ENCODE measurements around the gene TST. TPM values are rescaled to one million over a fixed set of nuclear protein-coding genes. Genes with fewer than 3 reads are reported as not detected.
"Not testable (repeated sequence)": the region's sequence is repeated elsewhere in the genome, so short reads cannot be mapped to it uniquely, and the experiment has no call there.

TST gene
- total RNA-seq, 1 donor from 2014 or later: 5.5 TPM

DNA sequence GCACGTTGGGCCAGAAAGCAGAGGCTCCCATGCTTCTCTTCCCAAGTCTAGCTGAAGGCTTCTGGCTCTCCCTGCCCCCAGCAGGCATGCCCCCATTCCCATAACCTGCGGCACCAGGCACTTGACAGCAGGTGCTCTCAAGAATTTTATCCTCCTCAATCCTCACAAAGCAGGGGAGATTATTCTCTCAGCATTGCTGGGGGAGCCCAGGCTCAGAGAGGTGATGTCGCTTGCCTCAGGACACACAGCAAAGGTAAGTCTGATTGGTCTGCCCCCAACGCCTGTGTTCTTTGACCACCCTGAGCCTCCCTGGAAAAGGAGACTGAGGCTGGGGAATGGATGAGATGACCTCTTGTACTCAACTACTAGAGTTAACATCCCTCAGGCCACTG is 4.8 kb downstream of the TST start:
- DNase-seq: no peak

DNA sequence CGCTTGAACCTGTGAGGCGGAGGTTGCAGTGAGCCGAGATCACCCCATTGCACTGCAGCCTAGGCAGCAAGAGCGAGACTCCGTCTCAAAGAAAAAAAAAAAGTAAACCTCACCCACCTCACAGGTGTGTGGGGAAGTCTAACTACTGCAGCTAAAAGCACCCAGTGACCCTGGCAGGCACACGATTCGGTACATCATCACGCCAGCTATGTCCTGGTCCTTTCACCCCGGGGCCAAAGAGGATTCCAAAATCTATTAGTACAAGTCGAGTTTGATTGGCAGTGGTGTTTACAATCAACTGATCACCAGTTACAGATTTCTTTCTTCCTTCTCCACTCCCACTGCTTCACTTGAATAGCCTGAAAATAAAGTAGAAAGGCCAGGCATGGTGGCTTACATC is 6.3 kb downstream of the TST start:
- DNase-seq: no peak

DNA sequence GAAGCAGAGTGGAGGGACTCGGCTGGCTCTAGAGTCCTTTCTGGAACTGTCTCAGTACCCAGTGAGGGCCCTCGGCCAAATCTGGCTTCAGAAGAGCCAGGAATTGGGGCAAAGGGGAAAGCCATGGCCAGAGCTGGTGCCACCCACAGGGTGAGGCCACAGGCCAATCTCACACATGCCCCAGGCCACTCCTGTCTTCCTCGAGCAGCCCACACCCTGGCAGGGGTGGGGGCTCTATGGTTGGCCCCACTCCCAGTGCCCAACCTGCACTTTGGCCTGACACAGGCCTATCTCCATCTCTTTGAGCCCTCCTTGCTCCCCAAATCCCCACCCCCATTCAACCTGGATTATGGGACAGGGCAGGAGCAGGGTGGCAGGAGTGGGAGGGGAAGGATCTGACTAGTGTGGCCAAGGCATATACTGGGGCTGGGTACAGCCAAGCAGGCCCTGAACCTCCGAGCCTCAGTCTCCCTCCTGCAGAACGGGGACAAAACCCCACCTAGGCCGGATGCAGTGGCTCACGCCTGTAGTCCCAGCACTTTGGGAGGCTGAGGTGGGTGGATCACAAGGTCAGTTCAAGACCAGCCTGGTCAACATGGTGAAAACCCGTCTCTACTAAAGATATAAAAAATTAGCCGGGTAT is 6.9 kb downstream of the TST start:
- DNase-seq: no peak

DNA sequence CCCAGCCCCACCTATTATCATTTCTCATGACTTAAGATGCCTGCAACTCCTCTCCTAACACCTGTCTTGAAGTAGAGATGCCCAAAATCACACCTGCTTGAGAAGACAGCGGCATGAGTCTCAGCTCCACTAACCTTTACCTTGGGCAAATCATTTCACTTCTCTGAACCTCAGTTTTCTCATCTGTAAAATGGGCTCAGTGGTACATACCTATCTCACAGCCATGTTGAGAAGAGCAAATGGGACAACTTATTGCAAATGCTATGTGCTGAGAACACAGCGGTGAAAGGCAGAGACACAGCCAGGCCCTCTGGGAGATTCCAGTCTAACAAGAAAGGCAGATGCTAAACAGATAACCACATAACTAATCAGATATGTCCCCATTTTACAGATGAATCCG is 7.8 kb downstream of the TST start:
- DNase-seq: no peak

DNA sequence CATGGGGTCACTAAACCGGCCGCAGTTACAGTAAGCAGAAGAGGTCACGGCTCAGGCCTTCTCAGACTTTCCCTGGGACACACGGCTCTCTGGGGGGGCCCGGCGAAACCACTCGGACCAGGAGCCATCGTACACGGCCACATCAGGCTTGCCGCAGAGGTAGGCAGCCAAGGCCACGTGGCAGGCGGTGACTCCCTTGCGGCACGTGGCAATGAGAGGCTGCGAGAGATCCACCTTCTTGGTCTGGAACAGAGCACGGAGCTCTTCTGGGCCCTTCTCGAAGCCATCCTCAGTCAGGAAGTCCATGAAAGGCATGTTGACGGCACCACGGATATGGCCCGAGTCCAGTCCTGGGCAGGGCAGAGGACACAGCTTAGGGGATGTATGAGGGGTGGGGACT is 8.3 kb downstream of the TST start:
- no peak for DNase-seq

DNA sequence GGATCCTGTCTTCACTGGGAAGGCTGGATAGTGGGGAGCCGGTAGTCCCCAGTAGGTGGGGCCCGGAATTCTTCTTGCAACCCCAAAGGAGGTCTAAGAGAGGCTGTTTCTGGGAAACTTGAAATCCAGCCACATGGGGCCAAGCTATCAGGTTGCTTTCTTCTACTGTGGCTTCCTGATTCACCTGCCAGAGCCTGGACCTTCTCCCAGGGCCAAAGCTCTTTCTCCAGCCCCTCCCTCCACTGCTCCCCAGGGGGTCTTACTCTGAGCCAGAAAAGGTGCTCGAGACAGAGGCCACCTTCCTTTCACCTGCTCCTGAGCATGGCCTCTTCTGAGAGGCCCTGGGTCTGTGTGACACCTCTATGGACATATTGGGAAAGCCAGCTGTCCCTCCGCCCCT is 9.1 kb downstream of the TST start:
- DNase-seq: no peak

DNA sequence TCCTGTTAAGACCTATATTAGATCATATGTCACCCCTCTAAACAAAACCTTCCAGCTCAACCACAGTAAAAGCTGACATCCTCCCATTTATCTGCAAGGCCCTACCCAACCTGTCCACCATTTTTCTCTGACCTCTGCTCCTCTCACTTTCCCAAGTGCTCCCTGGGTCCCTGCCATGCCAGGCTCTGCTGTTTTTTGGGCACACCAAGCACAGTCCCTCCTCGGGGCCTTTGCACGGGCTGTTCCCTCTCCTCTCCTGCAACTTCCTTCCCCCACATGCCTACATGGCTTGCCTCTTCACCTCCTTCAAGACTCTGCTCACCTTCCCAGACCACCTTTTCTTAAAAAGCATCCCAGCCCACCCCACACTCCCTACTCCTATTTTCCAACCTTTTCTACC is 9.8 kb downstream of the TST start:
- no peak for DNase-seq

DNA sequence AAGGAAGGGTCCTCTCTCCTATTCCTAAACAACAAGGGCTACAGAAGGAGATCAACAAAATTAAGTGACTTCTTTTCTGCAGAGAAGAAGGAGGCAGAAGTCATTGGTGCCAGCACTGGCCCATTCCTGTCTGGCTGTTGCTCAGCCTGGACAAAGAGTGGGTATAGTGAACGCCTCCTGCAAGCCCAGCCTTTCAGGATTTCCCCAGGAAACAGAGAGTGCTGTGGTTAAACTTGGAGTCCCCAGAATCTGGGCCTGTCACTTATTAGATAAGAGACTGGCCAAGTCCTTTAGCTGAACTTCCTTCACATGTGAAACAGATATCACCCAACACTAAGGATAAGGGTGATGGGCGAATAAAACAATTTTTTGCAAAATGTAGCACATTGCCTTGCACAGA is 10.9 kb downstream of the TST start:
- no peak for DNase-seq

DNA sequence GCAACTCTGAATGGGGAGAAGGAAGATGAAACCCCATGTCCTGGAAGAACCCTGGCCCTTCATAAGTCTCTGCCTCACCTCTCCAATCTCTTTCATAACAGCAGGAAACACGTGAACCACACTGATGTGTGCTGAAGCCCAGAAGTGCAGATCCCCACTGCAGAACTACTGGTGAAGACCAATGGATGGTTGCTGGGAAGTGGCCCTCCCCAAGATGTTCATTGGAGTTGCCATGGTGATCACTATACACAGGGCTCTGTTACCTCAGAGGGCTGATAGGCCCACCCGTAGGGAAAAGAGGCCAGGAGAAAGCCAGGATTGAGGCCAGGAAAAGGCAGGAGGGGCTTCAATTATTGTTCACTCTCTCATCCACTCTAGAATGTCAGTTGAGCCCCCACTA is 11.6 kb downstream of the TST start:
- no peak for DNase-seq

DNA sequence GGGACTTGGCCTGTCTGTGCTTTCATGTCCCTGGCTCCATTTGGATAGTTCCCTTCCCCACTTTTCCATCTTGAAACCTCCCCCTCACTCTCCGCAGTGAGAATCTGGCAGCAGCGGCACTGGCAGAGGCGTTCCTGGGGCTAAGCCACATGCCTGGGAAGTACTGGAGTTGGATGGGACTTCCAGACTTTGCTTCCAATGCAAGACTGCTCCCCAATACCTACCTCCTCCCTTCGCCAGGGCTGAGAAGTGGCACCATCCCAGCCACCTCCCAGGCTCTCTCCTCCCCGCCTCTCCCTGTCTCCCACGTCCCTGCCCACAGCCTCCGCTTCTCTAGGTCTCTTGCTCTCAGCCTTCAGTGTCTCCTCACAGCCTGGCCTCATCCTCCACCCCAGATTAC is 16.6 kb downstream of the TST start:
- peak; percentile 72 for DNase-seq

DNA sequence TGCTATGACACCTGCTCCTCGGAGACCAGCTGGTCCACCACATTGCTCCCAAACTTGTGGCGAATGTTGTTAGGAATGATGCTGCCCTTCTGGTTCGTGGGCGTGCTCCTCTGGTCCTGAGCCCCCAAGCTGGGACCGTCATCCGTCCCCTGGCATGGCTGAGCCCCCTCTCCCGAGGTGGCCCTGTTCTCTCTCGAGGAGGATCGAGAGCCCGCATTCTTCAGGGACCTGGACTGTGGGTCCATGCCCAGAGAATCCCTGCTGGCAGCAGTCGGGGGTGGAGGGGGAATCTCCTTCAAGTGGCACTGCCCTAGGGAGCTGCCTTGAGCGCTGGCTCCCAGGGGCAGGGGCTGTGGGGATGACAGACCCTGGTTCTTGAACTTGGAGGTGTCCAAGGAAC is 17.4 kb downstream of the TST start:
- DNase-seq: no peak

DNA sequence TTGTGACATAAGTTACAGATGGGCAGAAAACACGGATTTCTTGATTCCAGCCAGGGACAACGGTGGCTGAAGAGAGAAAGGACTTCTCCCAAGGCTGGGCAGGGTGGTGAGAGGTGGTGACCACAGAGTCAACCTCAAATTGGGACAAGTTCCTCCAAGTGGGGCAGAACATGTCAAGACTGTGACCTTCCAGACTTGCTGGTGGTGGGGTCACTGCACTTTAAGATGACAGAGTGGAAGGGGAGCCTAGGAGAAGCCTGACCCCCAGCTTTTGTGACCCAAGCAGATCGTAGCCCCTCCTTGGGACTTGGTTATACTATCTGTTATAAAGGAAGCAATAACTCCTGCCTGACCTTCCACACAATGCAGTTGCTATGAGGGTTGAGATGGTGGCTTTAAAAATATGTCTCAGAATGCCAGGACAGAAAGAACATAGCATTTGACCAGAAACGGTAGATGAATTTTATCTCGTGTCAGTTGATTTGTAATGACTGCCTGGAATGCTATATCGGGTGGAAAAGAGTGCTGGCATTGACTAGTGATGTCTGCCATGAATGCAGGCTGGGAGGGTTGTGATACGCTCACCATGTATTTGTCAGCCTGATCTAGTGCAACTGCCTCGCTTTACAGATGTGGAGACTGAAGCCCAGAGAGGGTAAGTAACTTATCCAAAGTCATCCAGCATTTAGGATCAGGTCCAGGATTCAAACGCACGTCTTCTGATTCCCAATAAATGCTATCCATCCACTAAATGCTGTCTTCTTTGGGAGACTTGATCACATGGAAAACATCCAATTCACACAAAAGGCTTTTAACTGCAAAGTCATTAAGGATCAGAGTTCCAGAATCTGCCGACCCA is 18.3 kb downstream of the TST start:
- DNase-seq: no peak

DNA sequence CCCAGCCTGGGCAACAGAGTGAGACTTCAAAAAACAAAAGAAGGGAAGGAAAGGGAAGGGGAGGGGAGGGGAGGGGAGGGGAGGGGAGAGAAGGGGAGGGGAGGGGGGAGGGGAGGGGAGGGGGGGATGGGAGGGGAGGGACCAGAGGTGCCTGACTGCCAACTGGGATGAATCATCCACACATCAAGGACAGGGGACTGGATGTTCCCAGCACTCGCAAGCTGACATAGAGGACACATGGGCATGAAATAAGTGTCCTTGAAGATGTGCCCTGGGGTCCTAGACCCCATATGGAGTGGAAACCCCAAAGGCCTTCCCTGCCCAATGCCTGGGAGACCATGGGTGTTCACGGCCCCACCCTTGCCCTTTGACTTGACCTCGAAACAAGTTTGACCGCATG is 19.8 kb downstream of the TST start:
- no peak for DNase-seq

DNA sequence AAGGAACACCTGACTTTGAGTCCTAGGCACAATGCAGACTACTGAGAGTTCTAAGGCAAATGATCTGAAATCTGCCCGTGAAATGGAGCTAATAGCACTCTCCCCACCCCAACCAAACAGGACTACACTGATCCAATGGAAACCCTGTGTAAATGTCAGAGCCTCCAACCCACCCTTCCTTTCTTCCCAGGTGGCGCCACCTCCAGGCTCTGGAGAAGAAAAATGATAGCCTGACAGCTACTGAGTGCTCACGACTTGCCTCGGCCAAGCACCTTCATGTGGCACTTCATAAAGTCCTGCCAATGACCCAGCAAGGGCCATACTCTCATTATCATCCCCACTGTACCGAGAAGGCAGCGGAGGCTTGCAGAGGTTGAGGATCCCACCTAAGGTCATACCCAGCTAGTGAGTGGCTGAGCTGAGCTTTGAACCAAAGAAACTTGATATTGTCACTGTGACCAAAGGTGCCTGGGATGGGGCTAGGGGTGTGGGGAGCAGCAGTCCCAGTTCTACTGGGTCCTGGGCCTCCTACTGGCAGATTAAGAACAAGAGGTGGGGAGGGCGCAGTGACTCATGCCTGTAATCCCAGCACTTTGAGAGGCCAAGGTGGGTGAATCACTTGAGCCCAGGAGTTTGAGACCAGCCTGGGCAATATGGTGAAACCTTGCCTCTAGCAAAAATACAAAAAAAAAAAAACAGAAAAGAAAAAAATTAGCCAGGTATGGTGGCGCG is 20.5 kb downstream of the TST start:
- DNase-seq: no peak

DNA sequence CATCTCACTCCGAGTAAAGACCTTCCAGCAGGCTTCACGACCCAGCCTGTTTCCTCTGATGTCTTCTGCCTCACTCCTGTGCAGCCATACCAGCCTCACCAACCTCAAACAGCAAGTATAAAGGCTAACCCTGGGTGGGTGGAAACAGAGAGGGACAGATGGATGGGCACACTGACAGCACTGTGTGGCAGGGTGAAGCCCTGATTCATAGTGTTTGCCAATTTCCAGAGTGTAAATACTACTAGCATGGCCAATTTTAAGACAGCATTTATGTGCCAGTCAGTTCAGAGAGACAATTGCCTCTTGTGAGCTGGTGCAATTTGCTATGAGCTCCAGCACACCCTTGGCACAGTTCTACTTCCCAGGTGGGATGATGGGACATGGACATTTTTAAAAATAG is 21.5 kb downstream of the TST start:
- DNase-seq: no peak

DNA sequence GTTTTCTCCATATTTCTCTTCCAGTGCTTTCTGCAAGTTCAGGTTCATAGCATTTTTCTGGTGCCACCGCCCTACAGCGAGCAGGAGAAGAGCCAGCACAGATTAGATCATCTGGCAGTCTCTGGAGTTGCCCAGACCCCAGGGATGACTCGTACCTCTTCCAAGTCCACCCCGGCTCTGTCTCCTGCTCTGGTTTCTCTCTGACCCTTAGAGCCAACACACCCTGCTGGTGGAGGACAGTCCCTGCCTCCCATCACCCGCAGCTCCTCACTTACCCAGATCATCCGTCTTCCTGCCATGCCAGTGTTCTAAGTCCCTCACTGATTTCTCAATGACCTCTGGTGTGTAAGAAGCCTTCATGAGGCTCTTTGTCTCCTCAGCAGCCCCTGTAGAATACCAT is 28.0 kb downstream of the TST start:
- no peak for DNase-seq

DNA sequence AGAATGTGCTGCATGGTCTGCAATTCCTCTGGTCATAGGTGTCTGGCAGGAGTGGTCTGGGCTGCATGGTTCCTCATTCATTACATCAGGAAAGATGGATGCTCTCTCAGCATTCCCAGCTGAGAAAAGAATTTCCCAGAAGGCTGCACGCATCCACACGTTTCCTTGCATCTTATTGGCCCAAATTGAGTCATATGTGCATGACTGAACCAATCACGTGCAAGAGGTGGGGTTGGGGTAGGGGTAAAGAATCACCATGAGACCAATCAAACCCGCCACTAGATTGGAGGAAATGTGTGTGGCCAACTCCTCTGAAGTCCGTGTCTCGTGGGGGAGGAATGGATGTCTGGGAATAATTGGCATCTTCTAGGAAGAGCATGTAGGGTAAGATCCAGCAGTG is 28.8 kb downstream of the TST start:
- DNase-seq: no peak

DNA sequence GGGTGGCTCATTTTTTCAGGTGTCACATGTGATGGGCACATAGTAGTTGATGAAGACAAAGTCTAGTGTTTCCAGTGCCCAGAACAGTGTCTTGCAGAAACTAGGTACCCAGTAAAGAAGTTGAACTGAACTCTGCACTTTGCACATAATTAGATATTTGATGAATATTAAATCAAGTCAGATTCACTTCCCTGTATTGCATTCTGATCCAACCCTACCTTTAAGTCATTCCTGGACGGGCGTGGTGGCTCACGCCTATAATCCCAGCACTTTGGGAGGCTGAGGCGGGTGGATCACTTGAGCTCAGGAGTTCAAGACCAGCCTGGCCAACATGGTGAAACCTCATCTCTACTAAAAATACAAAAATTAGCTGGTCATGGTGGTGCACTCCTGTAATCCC is 30.2 kb downstream of the TST start:
- DNase-seq: not testable (repeated sequence)

DNA sequence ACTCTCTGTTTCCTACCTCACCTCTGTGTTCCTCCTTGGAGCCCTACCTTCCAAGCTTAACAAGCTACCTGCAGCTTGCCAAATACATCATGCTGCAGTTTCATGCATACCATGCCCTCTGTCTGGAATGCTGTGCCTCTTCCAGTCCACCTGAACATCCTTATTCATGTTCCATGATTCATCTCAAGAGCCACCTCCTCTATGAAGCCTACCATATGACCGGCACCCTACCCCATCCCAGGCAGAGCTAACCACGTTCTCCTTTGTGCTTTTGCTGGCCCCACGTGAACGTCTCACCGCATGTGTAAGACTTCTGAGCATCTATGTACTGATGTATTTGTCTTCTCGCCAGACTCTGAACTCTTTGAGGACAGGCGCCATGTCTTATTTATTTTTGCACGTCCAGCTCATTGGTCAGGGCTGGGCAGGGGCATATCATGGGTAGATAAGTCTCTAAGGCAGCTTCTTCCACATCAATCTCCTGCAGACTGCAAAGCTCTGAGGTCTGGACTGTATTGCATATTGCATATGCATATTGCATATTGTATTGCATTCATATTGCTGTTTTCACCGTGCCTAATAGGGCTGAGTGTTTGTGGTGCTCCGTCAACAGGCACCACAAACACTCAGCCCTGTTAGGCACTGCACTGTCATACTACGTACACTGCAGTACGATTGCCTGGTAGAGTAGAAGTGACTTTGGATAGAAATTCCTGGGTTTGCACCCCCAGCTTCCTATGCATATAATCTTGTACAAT is 31.0 kb downstream of the TST start:
- DNase-seq: no peak

DNA sequence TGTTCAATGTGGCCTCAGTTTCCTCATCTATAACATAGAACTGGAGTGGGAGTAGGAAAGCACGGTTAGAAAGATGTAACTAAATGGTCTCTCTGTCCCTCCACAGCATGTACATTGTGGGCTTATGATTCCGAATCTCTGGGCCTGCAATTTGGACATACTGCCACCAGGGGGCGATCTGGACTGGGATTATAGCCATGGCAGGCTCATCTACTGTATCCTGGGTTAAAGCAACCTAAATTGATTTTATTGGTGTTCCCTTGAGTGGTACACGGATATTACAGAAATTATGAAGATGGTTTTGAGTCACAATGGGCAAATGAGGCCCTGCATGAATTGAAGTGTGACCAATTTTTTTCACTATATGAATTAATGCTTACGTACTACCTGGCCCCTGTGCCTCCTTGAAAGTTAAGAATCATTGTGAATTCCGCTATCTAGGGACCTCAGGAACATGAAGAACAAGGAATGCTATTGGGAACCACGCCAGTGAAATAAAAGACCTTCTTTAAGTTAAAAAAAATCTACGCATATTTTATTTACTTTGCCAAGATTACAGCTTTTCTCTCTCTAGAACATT is 32.9 kb downstream of the TST start:
- DNase-seq: no peak

DNA sequence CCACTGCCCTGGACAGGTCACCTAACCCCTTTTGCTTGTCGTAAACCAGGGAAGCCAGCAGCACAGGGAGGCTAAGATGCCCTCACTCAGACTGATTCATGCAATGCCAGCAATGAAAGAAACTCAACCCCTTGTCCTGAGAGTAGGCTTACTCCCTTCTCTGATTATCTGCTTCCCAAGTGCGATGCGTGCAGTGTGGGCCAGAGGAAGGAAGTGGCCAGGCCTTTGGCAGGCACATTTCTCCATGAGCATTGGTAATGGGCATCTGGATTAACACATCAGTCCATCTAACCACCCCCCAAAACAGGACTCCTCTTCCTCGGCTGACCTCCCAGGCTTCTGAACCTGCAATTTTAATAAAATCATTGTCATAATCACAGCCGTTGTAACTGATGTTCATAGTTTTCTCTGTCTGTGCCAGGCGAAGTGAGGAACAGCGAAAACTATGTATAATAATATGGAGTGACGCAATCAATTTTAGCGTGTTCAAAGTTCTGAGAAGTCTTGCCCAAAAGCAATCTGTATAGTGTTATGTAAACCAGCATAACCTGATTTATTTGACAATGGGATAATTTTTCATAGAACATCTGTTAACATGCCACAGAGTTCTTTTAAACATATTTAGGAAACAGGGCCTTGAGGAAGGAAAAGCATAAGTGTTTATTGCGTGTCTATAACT is 33.9 kb downstream of the TST start:
- DNase-seq: no peak

DNA sequence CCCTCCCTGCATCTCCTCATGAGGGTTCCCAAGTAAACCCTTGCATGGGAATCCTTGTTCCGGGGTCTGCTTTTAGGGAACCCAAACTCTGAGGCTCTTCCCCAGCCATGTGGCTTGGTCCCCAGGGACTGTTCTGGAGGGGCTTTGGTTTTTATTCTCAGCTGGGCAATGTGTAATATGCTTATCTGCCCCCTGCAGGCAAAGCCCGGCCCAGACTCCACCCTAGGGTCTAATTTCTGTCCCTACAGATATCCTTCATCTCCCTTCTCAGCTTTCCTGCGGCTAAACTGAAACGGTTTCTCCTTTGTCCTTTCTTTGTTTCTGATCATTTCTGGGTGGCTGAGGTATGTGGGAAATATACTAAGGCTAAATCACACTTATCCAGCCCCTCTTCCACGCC is 37.1 kb downstream of the TST start:
- no peak for DNase-seq
